ACC112 (cell line): ENCODE data around the gene KRT6B.
"Not testable (repeated sequence)": the region's sequence is repeated elsewhere in the genome, so short reads cannot be mapped to it uniquely, and the experiment has no call there.

Experiments
- H2AFZ ChIP-seq: fragments of 200-600 bp; sonication (generic); one replicate; pipeline ENCODE4 v1.6.0; 2017; ENCODE audit warnings: antibody characterized with exemption, low read length; ENCODE audit not compliant: unreplicated experiment
- H3K27ac ChIP-seq: fragments of 200-600 bp; sonication (generic); 2 replicates; pipeline ENCODE4 v1.5.1; 2014; ENCODE audit warnings: low read depth, mild to moderate bottlenecking, antibody characterized with exemption, low read length, moderate library complexity
- H3K27me3 ChIP-seq: fragments of 200-600 bp; sonication (generic); 2 replicates; pipeline ENCODE4 v1.6.1; 2014; ENCODE audit warnings: mild to moderate bottlenecking, antibody characterized with exemption, low read length, moderate library complexity, mixed read lengths; ENCODE audit not compliant: insufficient read depth
- H3K36me3 ChIP-seq: fragments of 200-600 bp; sonication (generic); 2 replicates; pipeline ENCODE4 v1.6.1; 2016; ENCODE audit warnings: mild to moderate bottlenecking, antibody characterized with exemption, low read length, moderate library complexity, mixed read lengths; ENCODE audit not compliant: insufficient read depth
- H3K4me1 ChIP-seq: fragments of 200-600 bp; sonication (generic); one replicate; pipeline ENCODE4 v1.6.1; 2016; ENCODE audit warnings: low read length, mixed read lengths; ENCODE audit not compliant: insufficient read depth, unreplicated experiment, control insufficient read depth
- H3K4me3 ChIP-seq: fragments of 200-600 bp; sonication (generic); 2 replicates; pipeline ENCODE4 v1.5.1; 2014; ENCODE audit warnings: mild to moderate bottlenecking, low read depth, low read length
- H3K79me2 ChIP-seq: fragments of 200-600 bp; sonication (generic); one replicate; pipeline ENCODE4 v1.6.0; 2016; ENCODE audit warnings: low read length; ENCODE audit not compliant: control insufficient read depth, unreplicated experiment, insufficient read depth

The KRT6B gene

DNA sequence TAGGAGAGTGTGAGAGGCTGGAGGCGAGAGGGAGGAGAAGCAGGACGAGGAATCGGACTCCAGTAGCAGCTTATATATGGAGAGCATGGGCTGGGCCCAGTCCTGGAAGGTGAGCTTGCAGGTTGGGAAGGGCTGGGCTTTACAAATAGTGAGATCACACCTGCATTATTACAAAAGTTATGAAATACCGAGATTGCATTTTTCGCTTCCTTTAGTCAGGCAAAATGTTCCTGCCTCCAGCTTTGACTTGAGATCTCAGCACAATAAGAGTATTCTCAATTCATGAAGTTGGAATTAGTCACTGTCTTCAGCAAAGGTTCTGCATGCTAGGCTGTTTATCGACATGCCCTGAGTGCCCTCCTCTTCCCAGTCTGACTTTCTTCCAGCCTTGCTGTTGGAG lies at the start of gene KRT6B:
Gene KRT6B, minus strand, starts transcription at position 46 of the 400 bp plus-strand sequence. CDS start 68 bp downstream, outside the sequence.
- Histone ChIP-seq H3K27ac (no peak within 1 kb of the TSS), H3K4me3 (no peak within 1 kb of the TSS), H3K27me3 (no peaks in the 10 kb centered on the region), H2AFZ (no peak within 1 kb of the TSS), H3K79me2 (no peaks in the 10 kb centered on the region), H3K4me1 (peaks cover 13% of the 10 kb centered on the region), H3K36me3 (no peaks in the 10 kb centered on the region)

DNA sequence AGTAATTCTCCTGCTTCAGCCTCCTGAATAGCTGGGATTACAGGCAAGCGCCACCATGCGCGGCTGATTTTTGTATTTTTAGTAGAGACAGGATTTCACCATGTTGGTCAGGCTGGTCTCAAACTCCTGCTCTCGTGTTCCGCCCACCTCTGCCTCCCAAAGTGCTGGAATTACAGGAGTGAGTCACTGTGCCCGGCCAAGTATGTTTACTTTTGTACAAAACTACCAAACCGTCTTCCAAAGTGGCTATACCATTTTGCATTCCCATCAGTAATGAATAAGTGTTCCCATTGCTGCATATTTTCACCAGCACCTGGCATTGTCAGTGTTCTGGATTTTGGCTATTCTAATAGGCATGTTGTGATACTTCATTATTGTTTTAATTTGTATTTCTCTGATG lies 49.5 kb upstream of the KRT6B start:
- peaks cover 54% of the 10 kb centered on the region for H3K4me1 ChIP-seq
- H3K4me3 ChIP-seq = no peak overlapping the region
- H3K27me3 ChIP-seq = no peaks in the 10 kb centered on the region
- peaks cover 4% of the 10 kb centered on the region; the same call in 1 of the 2 replicates for H3K36me3 ChIP-seq
- H3K79me2 ChIP-seq = no peaks in the 10 kb centered on the region
- peak overlapping the region; percentile 97 for H3K27ac ChIP-seq
- no peak overlapping the region for H2AFZ ChIP-seq

DNA sequence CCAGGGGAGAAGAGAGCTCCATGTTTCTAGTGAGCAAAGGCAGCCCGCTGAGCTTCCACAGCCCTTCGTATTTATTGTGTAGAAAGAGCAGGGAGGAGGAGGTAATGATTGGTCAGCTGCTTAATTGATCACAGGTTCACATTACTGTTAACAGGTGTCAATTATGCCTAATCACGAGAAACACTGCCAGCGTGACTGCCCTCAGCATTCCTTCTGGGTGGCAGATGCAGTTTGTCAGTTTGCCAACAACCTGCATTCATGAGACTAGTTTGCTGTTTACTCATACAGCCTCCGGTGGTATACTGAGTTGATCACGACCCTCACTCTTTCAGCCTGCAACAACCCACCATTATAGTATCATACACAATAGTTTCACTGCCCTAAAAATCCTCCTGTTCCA lies 48.6 kb upstream of the KRT6B start:
- Histone ChIP-seq H2AFZ (peak overlapping the region; percentile 8), H3K4me1 (peaks cover 63% of the 10 kb centered on the region), H3K4me3 (peak overlapping the region; percentile 41), H3K27ac (peak overlapping the region; percentile 97)
- H3K36me3 ChIP-seq, H3K79me2 ChIP-seq, H3K27me3 ChIP-seq: not testable (repeated sequence)

DNA sequence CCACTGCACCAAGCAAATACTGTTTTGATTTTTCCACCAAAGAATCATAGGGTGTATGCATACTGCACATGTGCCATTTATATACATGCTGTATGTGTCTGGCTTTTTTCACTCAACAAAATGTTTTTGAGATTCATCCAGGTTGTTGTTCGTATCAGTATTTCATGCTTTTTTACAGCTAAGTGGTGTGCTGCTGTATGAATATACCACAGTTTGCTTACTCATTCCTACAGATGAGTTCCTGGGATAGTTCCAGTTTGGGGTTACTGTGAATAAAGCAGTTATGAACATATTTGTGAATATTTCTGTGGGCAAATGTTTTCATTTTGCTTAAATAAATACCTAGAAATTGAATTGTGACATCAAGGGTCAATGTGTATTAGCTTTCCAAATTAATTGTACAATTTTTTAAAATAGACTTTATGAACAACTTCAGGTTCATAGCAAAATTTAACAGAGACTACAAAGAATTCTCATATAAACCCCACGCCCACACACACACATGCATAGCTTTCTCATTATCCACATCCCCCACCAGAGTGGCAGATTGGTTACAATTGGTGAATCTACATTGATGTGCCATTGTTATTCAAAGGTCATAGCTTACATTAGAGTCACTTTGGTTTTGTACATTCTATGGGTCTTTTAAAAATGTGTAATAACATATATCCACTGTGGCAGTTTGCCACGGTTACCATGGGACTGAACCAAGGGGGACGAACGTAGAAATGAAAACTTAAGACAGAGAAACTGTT lies 48.0 kb upstream of the KRT6B start:
- Histone ChIP-seq H3K79me2 (no peaks in the 10 kb centered on the region), H3K27me3 (no peaks in the 10 kb centered on the region), H3K36me3 (peaks cover 4% of the 10 kb centered on the region; the same call in 1 of the 2 replicates), H2AFZ (peak overlapping the region; percentile 8), H3K4me1 (peaks cover 69% of the 10 kb centered on the region), H3K4me3 (peak overlapping the region; percentile 41), H3K27ac (peak overlapping the region; percentile 97)

DNA sequence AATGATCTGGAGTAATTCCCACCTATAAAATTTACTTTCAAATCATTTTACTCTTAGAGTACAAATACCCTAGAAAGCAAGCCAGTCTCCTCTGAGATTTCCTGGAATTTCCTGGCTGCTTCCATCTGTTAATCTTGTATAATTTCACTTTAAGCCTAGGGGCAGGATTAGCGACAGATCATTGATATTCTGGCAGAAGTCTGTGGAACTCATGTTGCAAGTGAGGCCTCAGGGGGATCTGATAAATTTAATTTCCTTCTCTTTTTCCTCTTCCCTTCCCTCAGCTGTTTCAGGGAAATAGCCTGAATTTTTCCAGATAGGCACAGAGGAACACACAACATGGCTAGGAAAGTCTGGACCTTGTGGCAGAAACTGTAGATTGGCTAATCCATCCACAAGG lies 47.0 kb upstream of the KRT6B start:
- H2AFZ ChIP-seq = no peak overlapping the region
- no peaks in the 10 kb centered on the region for H3K27me3 ChIP-seq
- H3K36me3 ChIP-seq = peaks cover 4% of the 10 kb centered on the region; the same call in 1 of the 2 replicates
- peak overlapping the region; percentile 97 for H3K27ac ChIP-seq
- H3K79me2 ChIP-seq = no peaks in the 10 kb centered on the region
- H3K4me3 ChIP-seq = no peak overlapping the region
- peaks cover 80% of the 10 kb centered on the region for H3K4me1 ChIP-seq

DNA sequence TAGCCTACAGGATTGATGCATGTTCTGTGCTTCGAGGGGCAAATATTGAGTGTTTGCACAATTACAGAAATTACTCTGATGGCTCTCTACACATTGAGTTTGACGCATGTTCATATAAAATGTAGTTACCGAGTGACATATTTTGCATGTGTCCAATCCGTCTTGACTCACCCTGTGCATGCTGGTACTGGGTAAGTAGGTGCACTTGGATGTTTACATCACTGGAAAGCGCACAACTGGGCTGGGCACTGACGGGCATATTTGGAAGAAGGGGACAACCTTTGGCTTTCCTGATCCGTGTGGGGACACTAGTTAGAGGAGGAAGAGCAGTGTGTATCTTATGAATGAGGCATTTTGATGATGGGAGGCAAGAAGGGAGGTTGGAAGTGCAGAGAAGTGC lies 46.0 kb upstream of the KRT6B start:
- H3K27ac ChIP-seq = peak overlapping the region; percentile 97; the same call in 1 of the 2 replicates
- H3K79me2 ChIP-seq = no peaks in the 10 kb centered on the region
- H3K4me3 ChIP-seq = no peak overlapping the region
- no peaks in the 10 kb centered on the region for H3K27me3 ChIP-seq
- H2AFZ ChIP-seq = no peak overlapping the region
- H3K36me3 ChIP-seq = peaks cover 4% of the 10 kb centered on the region; the same call in 1 of the 2 replicates
- peaks cover 89% of the 10 kb centered on the region for H3K4me1 ChIP-seq

DNA sequence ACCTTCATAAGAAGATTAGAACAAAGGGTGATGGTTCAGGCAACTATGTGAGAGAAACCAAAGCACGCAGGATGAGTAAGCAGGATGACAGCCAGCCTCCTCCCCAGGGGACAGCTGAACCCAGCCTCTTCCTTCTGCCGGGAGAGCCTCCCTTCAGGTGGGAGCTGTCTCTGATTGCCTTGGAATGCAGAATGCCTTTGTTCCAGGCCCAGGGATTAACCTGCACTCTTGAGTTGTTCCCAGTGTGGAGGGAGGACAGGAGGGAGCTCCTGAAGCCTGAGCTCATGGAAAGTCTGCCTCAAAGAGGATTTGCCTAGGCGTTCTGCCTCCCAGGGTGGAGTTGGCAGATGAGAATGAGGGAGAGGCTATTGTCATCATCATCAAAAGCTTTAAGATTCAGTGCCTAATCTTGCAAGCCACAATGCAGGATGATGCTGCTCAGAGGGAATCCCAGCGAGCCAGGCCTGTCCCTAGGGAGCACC lies 44.7 kb upstream of the KRT6B start:
- H3K4me3 ChIP-seq = peak overlapping the region; percentile 35; the same call in 1 of the 2 replicates
- peak overlapping the region; percentile 98 for H3K27ac ChIP-seq
- H2AFZ ChIP-seq = no peak overlapping the region
- H3K79me2 ChIP-seq = no peaks in the 10 kb centered on the region
- H3K4me1 ChIP-seq = peaks cover 84% of the 10 kb centered on the region
- H3K27me3 ChIP-seq = no peaks in the 10 kb centered on the region
- H3K36me3 ChIP-seq = no peaks in the 10 kb centered on the region

DNA sequence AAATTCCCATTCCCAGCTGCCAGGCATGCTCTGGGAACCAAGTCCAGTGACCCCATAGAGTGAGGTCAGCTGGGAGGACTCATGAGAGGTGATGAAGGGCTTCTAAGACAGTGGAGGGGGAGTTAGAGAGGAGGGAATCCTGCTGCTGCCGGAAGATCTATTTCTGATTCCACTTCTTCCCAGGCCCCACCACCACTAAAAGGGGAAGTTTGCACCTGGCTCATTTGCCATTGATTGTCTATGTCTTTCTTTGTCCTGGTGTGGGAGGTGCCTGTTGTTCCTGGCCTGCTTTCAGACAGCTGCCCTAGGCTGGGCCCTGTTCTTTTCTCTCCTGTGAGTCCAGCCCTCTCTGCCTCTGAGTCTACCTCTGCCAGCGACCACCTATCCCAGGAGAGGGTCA lies 44.1 kb upstream of the KRT6B start:
- no peak overlapping the region for H2AFZ ChIP-seq
- peaks cover 78% of the 10 kb centered on the region for H3K4me1 ChIP-seq
- peak overlapping the region; percentile 98 for H3K27ac ChIP-seq
- no peaks in the 10 kb centered on the region for H3K36me3 ChIP-seq
- peak overlapping the region; percentile 35; the same call in 1 of the 2 replicates for H3K4me3 ChIP-seq
- no peaks in the 10 kb centered on the region for H3K79me2 ChIP-seq
- no peaks in the 10 kb centered on the region for H3K27me3 ChIP-seq

DNA sequence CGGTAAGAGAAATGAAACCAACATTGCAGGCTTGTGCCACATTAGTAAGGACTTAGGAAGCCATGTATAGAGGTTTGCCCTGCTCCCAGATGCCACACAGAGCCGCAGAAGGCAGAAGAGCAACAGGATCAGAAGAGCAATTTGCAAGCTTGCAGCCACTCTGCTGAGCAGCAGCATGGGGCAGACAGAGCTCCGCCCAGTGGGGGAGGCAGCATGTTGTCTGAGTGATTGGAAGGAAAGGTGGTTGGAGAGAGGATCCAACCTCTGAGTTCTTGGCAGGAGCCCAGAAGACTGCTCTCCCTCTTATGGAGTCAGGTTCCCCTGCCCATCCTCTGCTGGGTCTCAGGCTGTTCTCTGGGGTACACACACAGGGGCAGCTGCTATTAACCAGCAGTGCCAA lies 43.4 kb upstream of the KRT6B start:
- Histone ChIP-seq H3K27me3 (no peaks in the 10 kb centered on the region), H3K27ac (peak overlapping the region; percentile 98)

DNA sequence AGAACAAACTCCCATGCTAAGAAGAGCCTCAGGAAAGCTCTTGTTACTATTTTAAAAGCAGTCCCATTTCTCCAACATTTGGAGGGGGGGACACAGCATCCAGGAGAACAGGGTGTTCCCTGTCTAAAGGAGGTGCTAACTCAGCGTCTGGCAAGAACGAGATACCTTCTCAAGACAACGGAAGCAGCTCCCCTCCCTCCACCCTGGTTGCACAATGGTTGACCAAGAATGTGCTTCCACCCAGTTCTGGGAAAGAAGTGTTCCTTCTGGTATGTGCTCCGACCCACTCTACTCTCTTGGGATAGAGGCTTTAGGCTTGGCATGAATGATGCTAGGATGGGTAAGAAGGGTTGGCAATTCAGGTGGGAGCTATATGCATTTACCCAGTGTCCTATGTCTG lies 42.6 kb upstream of the KRT6B start:
- peaks cover 63% of the 10 kb centered on the region for H3K4me1 ChIP-seq
- H2AFZ ChIP-seq = no peak overlapping the region
- peak overlapping the region; percentile 98 for H3K27ac ChIP-seq
- no peaks in the 10 kb centered on the region for H3K27me3 ChIP-seq
- peak overlapping the region; percentile 4; the same call in 1 of the 2 replicates for H3K4me3 ChIP-seq
- no peaks in the 10 kb centered on the region for H3K79me2 ChIP-seq
- no peaks in the 10 kb centered on the region for H3K36me3 ChIP-seq

More for the DNA sequence above, 43.4 kb upstream of the KRT6B start:
- no peaks in the 10 kb centered on the region for H3K36me3 ChIP-seq
- no peaks in the 10 kb centered on the region for H3K79me2 ChIP-seq
- peaks cover 72% of the 10 kb centered on the region for H3K4me1 ChIP-seq
- H3K4me3 ChIP-seq = peak overlapping the region; percentile 1; the same call in 1 of the 2 replicates
- H2AFZ ChIP-seq = peak overlapping the region; percentile 1

DNA sequence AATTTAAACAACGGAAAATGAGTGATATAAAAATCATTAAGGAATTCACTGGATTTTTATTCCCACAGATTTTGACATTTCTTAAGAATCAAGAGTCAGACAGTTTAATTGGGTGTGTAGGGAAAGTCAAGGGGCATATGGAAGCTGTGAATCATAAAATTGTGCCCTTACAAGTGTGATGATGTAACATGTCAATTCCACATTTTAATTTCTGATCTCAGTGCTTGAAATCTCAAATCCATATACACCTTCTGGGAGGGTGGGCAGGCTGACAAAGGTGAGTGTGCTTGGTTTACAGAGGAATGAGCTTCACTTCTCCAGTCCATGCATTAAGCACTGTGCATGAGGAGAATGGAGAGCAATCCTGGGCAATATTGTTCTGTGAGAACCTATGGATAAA lies 42.2 kb upstream of the KRT6B start:
- peak overlapping the region; percentile 98 for H3K27ac ChIP-seq
- no peaks in the 10 kb centered on the region for H3K79me2 ChIP-seq
- H2AFZ ChIP-seq = no peak overlapping the region
- H3K27me3 ChIP-seq = no peaks in the 10 kb centered on the region
- H3K4me3 ChIP-seq = peak overlapping the region; percentile 4; the same call in 1 of the 2 replicates
- H3K4me1 ChIP-seq = peaks cover 60% of the 10 kb centered on the region
- no peaks in the 10 kb centered on the region for H3K36me3 ChIP-seq
